ENCODE data around the gene LDLRAP1.

LDLRAP1 gene

DNA sequence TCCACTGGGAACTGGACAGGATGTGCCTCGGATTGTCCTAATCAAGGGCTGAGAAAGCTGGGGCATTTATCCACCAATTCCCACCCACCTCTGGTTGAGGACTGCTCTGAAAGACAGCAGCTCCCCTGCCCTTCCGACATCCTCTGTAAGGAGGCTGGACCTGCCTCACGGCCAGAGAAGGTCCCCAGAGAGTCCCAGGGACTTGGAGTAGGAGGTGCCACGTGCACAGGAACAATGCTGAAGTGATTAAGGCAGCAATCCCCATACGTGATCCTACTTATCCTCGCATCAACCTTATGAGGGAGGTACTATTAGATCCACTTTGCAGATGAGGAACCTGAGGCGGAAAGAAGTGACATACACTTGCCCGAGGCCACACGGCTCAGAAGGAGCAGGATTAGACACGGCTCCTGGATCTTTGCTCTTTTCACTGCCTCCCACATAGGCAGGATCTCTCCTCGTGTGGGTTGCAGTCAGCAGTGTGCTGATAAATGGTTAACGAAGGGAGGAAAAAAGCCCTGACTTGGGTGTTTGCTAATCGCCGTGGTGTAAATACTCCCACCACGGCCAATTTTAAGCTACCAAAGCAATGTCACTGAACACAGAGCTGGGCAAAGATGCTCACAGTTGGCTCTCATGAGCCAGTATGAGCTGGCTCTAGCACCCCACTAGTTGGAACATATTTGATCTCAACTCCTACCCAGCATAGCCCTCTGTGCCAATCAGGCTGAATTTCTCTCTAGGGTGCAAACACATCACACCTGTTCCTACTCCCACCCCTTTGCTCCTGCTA lies 18.6 kb upstream of the LDLRAP1 start:
- DNase-seq (ENCODE audit: low read depth), result no peak

DNA sequence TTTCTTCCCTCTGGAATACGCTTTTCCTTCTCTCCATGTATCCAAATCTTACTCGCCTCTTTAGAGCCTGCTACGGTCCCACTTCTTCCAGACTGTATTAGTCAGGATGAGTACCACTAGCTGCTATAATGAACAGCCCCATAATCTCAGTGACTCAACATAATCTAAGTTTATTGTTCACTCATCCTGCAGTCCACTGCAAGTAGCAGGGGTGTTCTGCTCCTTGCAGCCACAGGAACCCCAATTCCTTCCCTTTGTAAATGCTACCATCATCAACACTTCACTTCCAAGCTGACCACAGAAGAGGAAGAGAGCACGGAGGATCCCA lies 18.1 kb upstream of the LDLRAP1 start:
- no peak for DNase-seq (ENCODE audit: low read depth)

GRCh38 chr1:25526753-25527152 lies 16.7 kb upstream of the LDLRAP1 start:
- DNase-seq (ENCODE audit: low read depth), result no peak

GRCh38 chr1:25527226-25527846 lies 16.1 kb upstream of the LDLRAP1 start:
- DNase-seq (ENCODE audit: low read depth), result no peak

DNA sequence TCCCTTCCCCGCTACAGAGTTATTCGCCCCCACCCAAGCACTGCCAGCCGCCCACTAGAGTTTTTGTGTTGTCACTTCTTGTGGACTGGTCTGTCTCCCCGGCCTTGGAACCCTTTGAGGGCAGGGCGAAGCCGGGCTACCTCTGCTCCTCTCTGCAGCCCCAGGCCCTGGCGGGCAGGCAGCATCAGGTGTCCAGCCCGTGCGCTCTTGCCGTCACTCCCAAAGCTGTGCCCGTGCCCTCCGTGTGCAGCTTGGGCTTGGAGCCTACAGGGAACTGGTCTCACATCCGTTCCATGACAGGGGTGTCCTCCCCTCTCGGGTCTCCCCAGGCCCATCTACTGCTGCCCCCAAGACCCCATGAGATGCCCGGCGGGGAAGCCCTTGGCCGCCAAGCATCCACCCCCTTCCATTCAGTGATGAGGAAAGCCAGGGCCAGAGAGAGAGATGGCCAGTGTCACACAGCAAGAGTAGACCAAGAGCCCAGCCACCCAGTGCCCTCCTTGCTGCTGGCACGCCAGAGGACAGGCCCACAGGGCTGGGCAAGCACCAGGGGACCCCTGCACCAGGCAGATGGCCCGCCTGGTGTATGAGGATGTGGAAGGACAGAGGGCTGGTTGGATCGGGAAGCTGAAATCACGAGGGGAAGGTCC lies 15.3 kb upstream of the LDLRAP1 start:
- DNase-seq (ENCODE audit: low read depth), result no peak

DNA sequence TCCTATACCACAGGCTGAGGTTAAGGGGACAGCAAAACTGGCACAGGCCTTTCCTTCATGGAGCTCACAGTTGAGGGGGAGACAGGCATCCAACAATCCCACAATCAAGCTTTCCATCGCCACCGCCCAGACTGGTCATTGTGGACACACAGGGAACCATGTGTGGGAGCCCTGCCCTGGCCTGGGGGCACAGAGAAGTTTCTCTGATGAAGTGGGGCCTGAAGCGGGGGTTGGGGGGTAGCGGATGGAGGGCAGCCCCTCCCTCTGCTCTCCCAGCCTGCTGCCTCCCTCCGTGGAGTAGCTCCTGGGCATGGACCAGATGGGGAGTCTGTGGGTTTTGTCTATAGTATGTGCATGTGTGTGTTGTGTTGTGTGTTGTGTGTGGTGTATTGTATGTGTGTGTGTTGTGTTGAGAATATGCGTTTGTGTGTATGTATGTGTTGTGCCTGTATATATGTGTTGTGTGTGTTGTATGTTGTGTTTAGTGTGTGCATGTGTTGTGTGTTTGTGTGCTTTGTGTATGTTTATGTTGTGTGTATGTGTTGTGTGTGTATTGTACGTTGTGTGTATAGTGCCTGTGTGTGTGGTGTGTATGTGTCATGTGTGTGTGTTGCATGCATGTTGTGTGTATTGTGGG lies 14.4 kb upstream of the LDLRAP1 start:
- DNase-seq (ENCODE audit: low read depth), result no peak

DNA sequence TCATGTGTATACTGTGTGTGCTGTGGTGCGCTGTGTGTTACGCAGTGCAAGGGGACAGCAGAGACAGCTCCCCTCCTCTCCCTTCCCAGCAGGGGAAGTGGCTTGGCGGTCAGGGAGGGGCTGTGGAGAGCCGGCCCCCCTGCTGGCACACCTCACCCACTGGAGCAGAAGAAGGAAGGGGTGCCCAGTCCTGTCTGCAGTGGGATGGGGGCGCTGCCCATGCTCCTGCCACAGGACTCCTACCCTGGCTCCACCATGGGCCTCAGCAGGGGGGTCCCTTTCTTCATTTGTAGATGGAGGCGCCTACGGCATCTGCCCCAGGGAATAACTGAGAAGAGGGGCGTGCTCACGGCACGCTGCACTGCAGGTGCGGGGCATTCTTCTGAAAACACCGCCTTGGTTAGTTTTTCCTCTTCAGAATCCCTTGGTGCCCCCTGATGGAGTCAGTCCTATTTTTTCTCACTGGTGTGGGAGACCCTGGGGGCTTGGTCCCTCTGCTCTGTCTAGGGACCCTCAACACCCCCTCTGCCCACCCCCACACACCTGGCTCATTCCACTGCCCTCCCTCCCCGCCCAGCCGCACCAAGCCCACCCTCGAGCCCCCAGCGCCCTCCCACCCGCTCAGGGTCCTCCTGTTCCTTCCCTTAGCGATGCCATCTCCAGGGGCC lies 13.8 kb upstream of the LDLRAP1 start:
- DNase-seq (ENCODE audit: low read depth), result no peak

- DNase-seq (ENCODE audit: low read depth), result no peak
These were observed 13.0 kb upstream of the LDLRAP1 start for GRCh38 chr1:25530186-25531081.

- DNase-seq (ENCODE audit: low read depth), result no peak
These were observed 12.3 kb upstream of the LDLRAP1 start for GRCh38 chr1:25531082-25531461.

DNA sequence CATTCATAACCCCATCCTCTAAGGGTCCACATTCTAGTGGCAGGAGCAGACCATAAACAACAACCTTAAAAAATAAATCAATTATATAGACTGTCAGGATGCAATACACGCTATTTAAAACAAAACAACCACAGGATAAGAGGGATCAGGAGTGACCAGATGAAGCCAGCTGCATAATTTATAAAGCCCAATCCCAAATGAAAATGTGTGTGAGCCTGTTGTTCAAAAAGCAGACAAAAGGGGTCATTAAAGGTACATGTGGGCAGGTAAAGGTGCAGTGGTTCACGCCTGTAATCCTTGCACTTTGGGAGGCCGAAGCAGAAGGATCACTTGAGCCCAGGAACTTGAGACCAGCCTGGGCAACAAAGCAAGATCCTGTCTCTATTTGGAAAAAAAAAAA lies 10.4 kb upstream of the LDLRAP1 start:
- DNase-seq (ENCODE audit: low read depth), result no peak

- DNase-seq (ENCODE audit: low read depth), result no peak
These were observed 9.5 kb upstream of the LDLRAP1 start for GRCh38 chr1:25533775-25534409.

DNA sequence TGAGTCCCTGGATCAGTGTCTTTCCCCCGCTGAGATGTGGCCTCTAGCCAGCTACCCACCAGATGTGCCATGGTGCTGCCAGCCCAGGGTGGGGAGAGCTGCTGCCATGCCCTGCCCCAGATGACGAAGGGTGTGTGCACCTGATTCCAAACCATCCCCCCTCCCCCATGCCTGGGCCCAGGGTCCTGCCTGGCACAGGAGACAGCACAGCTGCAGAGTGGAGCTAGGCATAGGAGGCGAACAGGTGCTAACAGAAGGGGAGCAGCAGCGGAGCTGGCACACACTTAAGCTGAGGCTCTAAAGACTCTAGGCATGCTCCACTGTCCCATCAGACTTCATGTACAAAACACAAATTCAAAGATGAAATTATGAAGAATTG lies 9.0 kb upstream of the LDLRAP1 start:
- DNase-seq (ENCODE audit: low read depth), result no peak

DNA sequence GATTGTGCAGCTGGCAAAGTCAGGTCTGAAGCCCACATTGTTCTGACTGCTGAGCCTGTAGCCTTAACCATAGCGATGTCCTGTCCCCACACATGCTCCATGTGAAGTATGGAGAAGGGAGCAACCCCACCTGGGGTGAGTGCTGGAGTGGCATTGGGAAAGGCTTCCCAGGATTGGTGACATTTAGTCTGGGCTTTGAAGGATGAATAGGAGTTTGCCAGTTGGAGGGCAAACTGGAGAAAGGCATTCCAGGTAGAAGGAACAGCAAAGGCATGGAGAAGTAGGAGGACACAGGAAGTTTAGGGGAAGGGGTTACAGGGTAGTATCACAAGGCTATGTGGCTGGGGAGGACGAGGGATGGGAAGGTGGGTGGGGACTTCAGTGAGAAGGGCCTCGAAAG lies 7.3 kb upstream of the LDLRAP1 start:
- DNase-seq (ENCODE audit: low read depth), result no peak

DNA sequence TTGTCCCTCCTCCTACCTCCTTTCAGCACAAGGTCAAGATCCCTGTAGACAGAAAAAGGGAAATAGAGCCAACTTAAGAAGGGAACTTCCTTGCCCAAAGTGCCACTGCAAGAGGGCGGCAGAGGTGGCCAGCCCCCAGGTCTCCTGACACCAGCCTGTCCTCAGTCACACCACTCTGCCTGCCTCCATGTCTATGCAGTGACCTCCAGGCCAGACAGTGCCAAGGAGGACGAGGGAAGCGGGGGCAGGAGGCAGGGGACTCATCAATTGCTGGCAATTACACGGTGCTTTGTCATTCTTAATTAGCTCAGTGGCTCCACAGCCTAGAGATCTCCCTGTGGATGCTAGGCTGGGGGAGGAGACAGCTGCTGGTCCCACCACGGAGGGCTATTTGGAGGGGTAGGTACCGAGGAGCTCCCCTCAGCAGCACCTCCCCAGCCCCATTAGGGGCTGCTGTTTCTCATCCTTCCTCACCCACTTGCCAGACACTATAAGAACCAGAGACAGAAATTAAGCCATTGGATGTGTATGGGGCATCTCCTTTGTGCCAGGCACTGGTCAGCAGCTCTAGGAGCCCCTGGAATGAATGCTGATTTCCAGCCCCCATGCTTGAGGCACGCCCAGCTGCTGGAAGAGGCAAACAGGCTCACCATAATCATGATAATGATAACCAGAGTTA lies 6.1 kb upstream of the LDLRAP1 start:
- DNase-seq (ENCODE audit: low read depth), result no peak

GRCh38 chr1:25538191-25538767 lies 5.1 kb upstream of the LDLRAP1 start:
- no peak for DNase-seq (ENCODE audit: low read depth)

- no peak for DNase-seq (ENCODE audit: low read depth)
These were observed 2.6 kb upstream of the LDLRAP1 start for GRCh38 chr1:25540750-25541342.

DNA sequence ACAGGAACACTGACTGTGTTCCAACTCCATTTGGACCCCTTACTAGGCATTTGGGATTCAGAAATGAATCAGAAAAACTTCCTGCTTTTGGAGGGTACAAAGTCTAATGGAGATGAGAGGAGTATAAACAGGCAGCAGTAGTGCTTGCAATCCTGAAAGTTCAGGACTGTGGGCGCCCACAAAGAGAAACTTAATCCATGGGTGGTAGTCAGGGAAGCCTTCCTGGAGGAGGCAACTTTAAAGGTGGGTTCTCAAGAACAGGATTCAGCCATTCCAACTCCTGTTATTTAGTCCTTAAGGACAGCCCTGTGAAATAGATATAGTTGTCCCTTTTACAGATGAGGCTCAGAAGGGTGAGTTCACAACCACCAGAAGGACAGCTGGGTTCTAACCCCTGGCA lies 2.0 kb upstream of the LDLRAP1 start:
- no peak for DNase-seq (ENCODE audit: low read depth)

- DNase-seq (ENCODE audit: low read depth), result no peak
These were observed 1.3 kb upstream of the LDLRAP1 start for GRCh38 chr1:25541889-25542658.

GRCh38 chr1:25543005-25543424 lies 391 bp upstream of the LDLRAP1 start:
- DNase-seq (ENCODE audit: low read depth), result no peak

Measured in stimulated activated CD8-positive, alpha-beta memory T cell treated with anti-CD3 and anti-CD28 coated beads, Interleukin-4, amount 100 ng/mL, for 24 hours (primary cell).